Type B pancreatic cell (in vitro differentiated cells): ENCODE data around the gene GNB1. TPM values are rescaled to one million over a fixed set of nuclear protein-coding genes. Genes with fewer than 3 reads are reported as not detected.

Experiments used
- DNase-seq: peaks from one replicate; pipeline ENCODE4 v3.0.0; 2021; ENCODE audit warnings: mixed read lengths; ENCODE audit not compliant: unreplicated experiment; ENCODE audit errors: extremely low spot score
- H3K27ac Mint-ChIP-seq: 2 replicates; pipeline ENCODE4 v1.8.0; 2021; ENCODE audit warnings: mild to moderate bottlenecking, mixed read lengths
- H3K27me3 Mint-ChIP-seq: 2 replicates; pipeline ENCODE4 v1.8.0; 2021; ENCODE audit warnings: mixed read lengths
- H3K36me3 Mint-ChIP-seq: 2 replicates; pipeline ENCODE4 v1.8.0; 2021; ENCODE audit warnings: mixed read lengths
- H3K4me1 Mint-ChIP-seq: one replicate; pipeline ENCODE4 v1.8.0; 2021; ENCODE audit warnings: mixed read lengths; ENCODE audit not compliant: unreplicated experiment
- H3K4me3 Mint-ChIP-seq: 2 replicates; pipeline ENCODE4 v1.8.0; 2021; ENCODE audit warnings: mild to moderate bottlenecking, mixed read lengths
- H3K9me3 Mint-ChIP-seq: 2 replicates; pipeline ENCODE4 v1.8.0; 2021; ENCODE audit warnings: mixed read lengths
- long read RNA-seq: library from polyadenylated mRNA; unstranded; transcript quantifications from one replicate; pipeline ENCODE4 v2.0.0, GENCODE V29; 2020
- total RNA-seq: library from RNA; stranded (reverse); gene quantifications from 2 replicates; pipeline ENCODE4 v1.2.1, GENCODE V29; 2021; ENCODE audit warnings: low replicate concordance
- TF ChIP-seq, protein P1 (sequence below): fragments of 200-600 bp; sonication (generic); conservative IDR thresholded peaks from 2 replicates; pipeline ENCODE4 v1.5.0; 2021; ENCODE audit warnings: antibody characterized with exemption, mild to moderate bottlenecking

Gene GNB1
- total RNA-seq, result 279 and 297 TPM in 2 replicates
- long read RNA-seq, transcript GNB1-201 (12 exons, 3,132 nt), result major isoform, 7 of 89 reads
- long read RNA-seq, partial matches to known transcripts, result 51 of 89 reads
- long read RNA-seq, other reads (novel, unspliced or antisense), result 30 of 89 reads

- Mint-ChIP-seq H3K27ac (peak within 1 kb of the TSS; percentile 91), H3K36me3 (peaks cover 17% of the 10 kb centered on the region), H3K4me3 (peak within 1 kb of the TSS; percentile 91), H3K9me3 (no peaks in the 10 kb centered on the region), H3K4me1 (peaks cover 38% of the 10 kb centered on the region), H3K27me3 (no peaks in the 10 kb centered on the region)
- TF ChIP-seq, protein P1, sequence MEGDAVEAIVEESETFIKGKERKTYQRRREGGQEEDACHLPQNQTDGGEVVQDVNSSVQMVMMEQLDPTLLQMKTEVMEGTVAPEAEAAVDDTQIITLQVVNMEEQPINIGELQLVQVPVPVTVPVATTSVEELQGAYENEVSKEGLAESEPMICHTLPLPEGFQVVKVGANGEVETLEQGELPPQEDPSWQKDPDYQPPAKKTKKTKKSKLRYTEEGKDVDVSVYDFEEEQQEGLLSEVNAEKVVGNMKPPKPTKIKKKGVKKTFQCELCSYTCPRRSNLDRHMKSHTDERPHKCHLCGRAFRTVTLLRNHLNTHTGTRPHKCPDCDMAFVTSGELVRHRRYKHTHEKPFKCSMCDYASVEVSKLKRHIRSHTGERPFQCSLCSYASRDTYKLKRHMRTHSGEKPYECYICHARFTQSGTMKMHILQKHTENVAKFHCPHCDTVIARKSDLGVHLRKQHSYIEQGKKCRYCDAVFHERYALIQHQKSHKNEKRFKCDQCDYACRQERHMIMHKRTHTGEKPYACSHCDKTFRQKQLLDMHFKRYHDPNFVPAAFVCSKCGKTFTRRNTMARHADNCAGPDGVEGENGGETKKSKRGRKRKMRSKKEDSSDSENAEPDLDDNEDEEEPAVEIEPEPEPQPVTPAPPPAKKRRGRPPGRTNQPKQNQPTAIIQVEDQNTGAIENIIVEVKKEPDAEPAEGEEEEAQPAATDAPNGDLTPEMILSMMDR, result no peak
- peak; percentile 94 for DNase-seq
Measured at GRCh38 chr1:1890506-1891348, at the start of gene GNB1. GNB1 (minus strand) TSS chr1:1891087; CDS start chr1:1825453, 65,634 bp downstream.

GRCh38 chr1:1940123-1940425 lies 49.2 kb upstream of the GNB1 start:
- Mint-ChIP-seq H3K27me3 (peaks cover 3% of the 10 kb centered on the region), H3K36me3 (no peaks in the 10 kb centered on the region), H3K9me3 (no peaks in the 10 kb centered on the region), H3K4me1 (peaks cover 4% of the 10 kb centered on the region), H3K4me3 (no peak overlapping the region), H3K27ac (no peak overlapping the region)
- TF ChIP-seq, protein P1, result no peak
- DNase-seq, result no peak

GRCh38 chr1:1939296-1940122 lies 48.6 kb upstream of the GNB1 start:
- no peaks in the 10 kb centered on the region for H3K36me3 Mint-ChIP-seq
- DNase-seq, result no peak
- H3K4me3 Mint-ChIP-seq, result no peak overlapping the region
- peaks cover 3% of the 10 kb centered on the region for H3K27me3 Mint-ChIP-seq
- H3K27ac Mint-ChIP-seq, result no peak overlapping the region
- no peaks in the 10 kb centered on the region for H3K9me3 Mint-ChIP-seq
- H3K4me1 Mint-ChIP-seq, result peaks cover 4% of the 10 kb centered on the region
- TF ChIP-seq, protein P1, result no peak

- no peak for DNase-seq
- Mint-ChIP-seq H3K4me3 (no peak overlapping the region), H3K4me1 (peaks cover under 1% of the 10 kb centered on the region), H3K27me3 (no peaks in the 10 kb centered on the region), H3K9me3 (no peaks in the 10 kb centered on the region), H3K36me3 (no peaks in the 10 kb centered on the region), H3K27ac (no peak overlapping the region)
- TF ChIP-seq, protein P1, result no peak
Measured at GRCh38 chr1:1938613-1939295, 47.9 kb upstream of the GNB1 start.

- Mint-ChIP-seq H3K9me3 (no peaks in the 10 kb centered on the region), H3K36me3 (no peaks in the 10 kb centered on the region), H3K27me3 (no peaks in the 10 kb centered on the region), H3K4me3 (no peak overlapping the region), H3K27ac (no peak overlapping the region), H3K4me1 (no peaks in the 10 kb centered on the region)
- no peak for DNase-seq
- TF ChIP-seq, protein P1, result no peak
Measured at GRCh38 chr1:1938276-1938573, 47.3 kb upstream of the GNB1 start.
